ENCODE measurements around the gene ZNF320. TPM values are rescaled to one million over a fixed set of nuclear protein-coding genes. Genes with fewer than 3 reads are reported as not detected.

The ZNF320 gene
- total RNA-seq, 1 experiment from 2014 or later = 1.8 TPM

Other genes with a start within 250 kb of the ZNF320 start
- gene ZNF611, start 162.6 kb downstream of the ZNF320 start, total RNA-seq (2014; rRNA removed) = 10.8 and 11.5 TPM in 2 replicates
- 3.5 and 4.5 TPM in 2 replicates for gene ZNF600, start 110.8 kb downstream of the ZNF320 start, total RNA-seq (2014; rRNA removed)
- gene ZNF28, start 76.0 kb downstream of the ZNF320 start, total RNA-seq (2014; rRNA removed) = 14.1 and 18.5 TPM in 2 replicates
- 24.2 and 25.8 TPM in 2 replicates for gene ZNF468, start 40.0 kb downstream of the ZNF320 start, total RNA-seq (2014; rRNA removed)
- gene ZNF888, start 25.8 kb upstream of the ZNF320 start, total RNA-seq (2014; rRNA removed) = 0.83 and 0.92 TPM in 2 replicates
- 9.9 and 11.2 TPM in 2 replicates for gene ZNF816, start 65.2 kb upstream of the ZNF320 start, total RNA-seq (2014; rRNA removed)
- not detected in 2 replicates for gene ERVV-1, start 116.3 kb upstream of the ZNF320 start, total RNA-seq (2014; rRNA removed)
- gene ERVV-2, start 147.1 kb upstream of the ZNF320 start, total RNA-seq (2014; rRNA removed) = not detected in 2 replicates
- 19.0 and 20.6 TPM in 2 replicates for gene ZNF160, start 205.8 kb upstream of the ZNF320 start, total RNA-seq (2014; rRNA removed)
- gene ZNF415, start 235.3 kb upstream of the ZNF320 start, total RNA-seq (2014; rRNA removed) = 2.4 and 2.9 TPM in 2 replicates

Data from LHCN-M2 (cell line).